Vagina (tissue), 2 donors: Measurements from ENCODE around the gene SLC52A3.

Experiments used
- POLR2A ChIP-seq, 2 donors: fragments of 450-650 bp; IDR thresholded peaks; one replicate each; pipeline ENCODE4 v1.6.1; 2017; ENCODE audit warnings: antibody characterized with exemption in 2 of 2, mild to moderate bottlenecking in 2 of 2, moderate library complexity in 2 of 2
- TF ChIP-seq, protein P1 (sequence below), 3 experiments: fragments of 450-650 bp in 2 of 3; fragments of 200-600 bp in 1 of 3; sonication (generic) in 1 of 3; IDR thresholded peaks; one replicate each; pipeline ENCODE4 v1.5.1; 2017 to 2019; ENCODE audit warnings: antibody characterized with exemption in 3 of 3, mild to moderate bottlenecking in 2 of 3, moderate library complexity in 2 of 3

DNA sequence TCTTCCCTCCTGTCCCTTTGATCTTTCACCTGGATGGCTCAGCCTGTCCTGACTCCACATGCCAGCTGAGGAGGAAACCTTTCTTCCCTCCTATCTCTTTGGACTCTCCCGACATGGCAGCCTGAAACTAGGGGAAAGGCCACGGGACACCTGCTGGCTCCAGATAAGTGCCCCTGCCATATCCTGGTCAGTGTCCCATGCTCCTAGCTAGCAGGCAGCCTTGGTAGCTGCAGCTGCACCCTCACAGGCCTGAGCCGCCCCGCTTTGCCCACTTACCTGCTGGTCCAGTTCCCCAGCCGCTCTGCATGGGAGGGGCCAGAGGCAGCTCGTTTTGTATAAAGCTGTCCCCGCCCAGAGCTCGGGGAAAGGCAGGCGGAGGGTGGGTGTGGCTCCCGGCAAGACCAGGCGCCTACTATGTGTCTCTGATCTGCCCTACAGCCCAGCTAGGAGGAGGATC is 7.4 kb upstream of the SLC52A3 start:
- TF ChIP-seq POLR2A (IDR thresholded peaks at IDR 0.05), result no peak
- TF ChIP-seq, protein P1, sequence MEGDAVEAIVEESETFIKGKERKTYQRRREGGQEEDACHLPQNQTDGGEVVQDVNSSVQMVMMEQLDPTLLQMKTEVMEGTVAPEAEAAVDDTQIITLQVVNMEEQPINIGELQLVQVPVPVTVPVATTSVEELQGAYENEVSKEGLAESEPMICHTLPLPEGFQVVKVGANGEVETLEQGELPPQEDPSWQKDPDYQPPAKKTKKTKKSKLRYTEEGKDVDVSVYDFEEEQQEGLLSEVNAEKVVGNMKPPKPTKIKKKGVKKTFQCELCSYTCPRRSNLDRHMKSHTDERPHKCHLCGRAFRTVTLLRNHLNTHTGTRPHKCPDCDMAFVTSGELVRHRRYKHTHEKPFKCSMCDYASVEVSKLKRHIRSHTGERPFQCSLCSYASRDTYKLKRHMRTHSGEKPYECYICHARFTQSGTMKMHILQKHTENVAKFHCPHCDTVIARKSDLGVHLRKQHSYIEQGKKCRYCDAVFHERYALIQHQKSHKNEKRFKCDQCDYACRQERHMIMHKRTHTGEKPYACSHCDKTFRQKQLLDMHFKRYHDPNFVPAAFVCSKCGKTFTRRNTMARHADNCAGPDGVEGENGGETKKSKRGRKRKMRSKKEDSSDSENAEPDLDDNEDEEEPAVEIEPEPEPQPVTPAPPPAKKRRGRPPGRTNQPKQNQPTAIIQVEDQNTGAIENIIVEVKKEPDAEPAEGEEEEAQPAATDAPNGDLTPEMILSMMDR (IDR thresholded peaks at IDR 0.05), result no peak
